ENCODE measurements around the gene MTMR12.

The MTMR12 gene

GRCh38 chr5:32276173-32276853 lies 36.4 kb downstream of the MTMR12 start:
- no peak overlapping the region for H3K4me3 ChIP-seq (ENCODE audit: low read depth, low read length)
- no peak for TF ChIP-seq CTCF (IDR thresholded peaks at IDR 0.05; ENCODE audit: control insufficient read depth, extremely low read depth, insufficient read depth)
- peak; percentile 69 for DNase-seq (ENCODE audit: low read depth)

GRCh38 chr5:32275396-32275741 lies 37.4 kb downstream of the MTMR12 start:
- no peak for TF ChIP-seq CTCF (IDR thresholded peaks at IDR 0.05; ENCODE audit: control insufficient read depth, extremely low read depth, insufficient read depth)
- no peak for DNase-seq (ENCODE audit: low read depth)
- H3K4me3 ChIP-seq (ENCODE audit: low read depth, low read length), result no peak overlapping the region

GRCh38 chr5:32274548-32275395 lies 38.0 kb downstream of the MTMR12 start:
- no peak overlapping the region for H3K4me3 ChIP-seq (ENCODE audit: low read depth, low read length)
- no peak for DNase-seq (ENCODE audit: low read depth)
- TF ChIP-seq CTCF (IDR thresholded peaks at IDR 0.05; ENCODE audit: control insufficient read depth, extremely low read depth, insufficient read depth), result no peak

DNA sequence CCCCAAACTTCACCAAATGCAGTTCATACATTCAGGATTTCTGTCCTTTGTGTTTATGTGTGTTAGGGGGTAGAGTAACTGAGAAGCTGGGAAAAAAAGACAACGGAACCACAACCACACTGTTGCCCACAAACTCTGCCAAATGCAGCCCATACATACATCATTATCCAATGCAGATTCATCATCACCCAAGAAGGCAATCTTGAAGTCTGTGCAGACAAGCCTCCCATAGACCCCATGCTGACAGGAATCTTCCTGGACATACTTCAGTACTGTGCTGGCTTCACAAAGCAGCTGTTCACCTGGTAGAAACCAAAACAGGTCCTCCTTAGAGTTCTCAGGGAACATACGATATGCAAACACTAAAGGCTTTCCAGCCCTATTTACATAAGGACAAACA lies 38.9 kb downstream of the MTMR12 start:
- DNase-seq (ENCODE audit: low read depth), result no peak
- no peak overlapping the region for H3K4me3 ChIP-seq (ENCODE audit: low read depth, low read length)
- no peak for TF ChIP-seq CTCF (IDR thresholded peaks at IDR 0.05; ENCODE audit: control insufficient read depth, extremely low read depth, insufficient read depth)

GRCh38 chr5:32272746-32273145 lies 40.0 kb downstream of the MTMR12 start:
- TF ChIP-seq CTCF (IDR thresholded peaks at IDR 0.05; ENCODE audit: control insufficient read depth, extremely low read depth, insufficient read depth), result no peak
- DNase-seq (ENCODE audit: low read depth), result no peak
- no peak overlapping the region for H3K4me3 ChIP-seq (ENCODE audit: low read depth, low read length)

DNA sequence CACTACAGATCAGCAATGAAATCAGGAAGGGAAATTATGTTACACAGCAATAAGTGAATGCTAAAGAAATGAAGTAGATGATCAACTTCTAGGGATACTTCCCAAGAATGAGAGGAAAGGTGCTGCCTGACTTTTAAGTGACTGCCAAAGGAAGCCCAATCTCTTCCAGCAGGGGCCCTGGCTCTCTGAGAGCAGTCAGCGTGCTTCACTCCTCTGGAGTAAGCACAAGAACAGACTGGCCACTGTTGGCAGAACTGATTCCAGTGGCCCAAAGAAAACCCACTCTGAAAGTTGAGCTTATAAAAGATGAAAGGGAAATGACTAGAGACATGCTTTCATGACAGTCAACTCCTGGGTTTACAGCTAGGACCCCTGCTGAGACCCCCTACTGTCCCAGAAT lies 41.8 kb downstream of the MTMR12 start:
- TF ChIP-seq CTCF (IDR thresholded peaks at IDR 0.05; ENCODE audit: control insufficient read depth, extremely low read depth, insufficient read depth), result no peak
- no peak for DNase-seq (ENCODE audit: low read depth)
- H3K4me3 ChIP-seq (ENCODE audit: low read depth, low read length), result no peak overlapping the region
